H1 (cell line): ENCODE measurements around the gene GTF2A2. TPM values are rescaled to one million over a fixed set of nuclear protein-coding genes. Genes with fewer than 3 reads are reported as not detected.

ENCODE experiments used
- CTCF ChIA-PET: fragments of 300-600 bp; sonication (Branson Sonifier 250); formaldehyde crosslinking; loops from one replicate; lab custom pipeline; 2021; ENCODE audit not compliant: partially characterized antibody; lab: Charles Lee
- POLR2A ChIA-PET: fragments of 300-600 bp; sonication (Branson Sonifier 250); formaldehyde crosslinking; loops from one replicate; lab custom pipeline; 2021; ENCODE audit warnings: inconsistent platforms; ENCODE audit not compliant: partially characterized antibody; lab: Charles Lee
- DNase-seq, 2 experiments: peaks; one replicate each; pipeline versions ENCODE4 v3.0.0 to v3.0.0-alpha.2; 2010 to 2022; ENCODE audit warnings: low spot score in 2 of 2, low read depth in 1 of 2, mixed read lengths in 1 of 2
- FAIRE-seq: peaks from 2 replicates; lab custom pipeline; 2011; peaks lifted over from hg19 to GRCh38; lab: Jason Lieb, UNC
- H2AFZ ChIP-seq: 2 replicates; pipeline ENCODE4 v1.8.1; 2012; ENCODE audit warnings: low read length, inconsistent platforms
- H2AK5ac ChIP-seq: 2 replicates; pipeline ENCODE4 v1.6.1; 2013; ENCODE audit warnings: low read depth, low read length
- H2BK120ac ChIP-seq: replicated peaks from 2 replicates; pipeline ENCODE3; 2013; ENCODE audit warnings: low read depth, low read length, inconsistent platforms
- H2BK12ac ChIP-seq: 2 replicates; pipeline ENCODE4 v1.6.1; 2013; ENCODE audit warnings: low read depth, low read length
- H2BK15ac ChIP-seq: 2 replicates; pipeline ENCODE4 v1.6.1; 2013; ENCODE audit warnings: low read length
- H2BK20ac ChIP-seq: 2 replicates; pipeline ENCODE4 v1.6.1; 2013; ENCODE audit warnings: low read length
- H2BK5ac ChIP-seq: 2 replicates; pipeline ENCODE4 v1.6.1; 2013; ENCODE audit warnings: low read depth, low read length
- H3K14ac ChIP-seq: 2 replicates; pipeline ENCODE4 v1.6.1; 2013; ENCODE audit warnings: inconsistent platforms; ENCODE audit not compliant: insufficient read length
- H3K18ac ChIP-seq: 2 replicates; pipeline ENCODE4 v1.6.1; 2013; ENCODE audit warnings: low read length; ENCODE audit errors: extremely low read depth
- H3K23ac ChIP-seq: 2 replicates; pipeline ENCODE4 v1.6.1; 2013; ENCODE audit warnings: inconsistent platforms; ENCODE audit not compliant: insufficient read length
- H3K23me2 ChIP-seq: 2 replicates; pipeline ENCODE4 v1.6.1; 2013; ENCODE audit warnings: low read depth, low read length
- H3K27ac ChIP-seq: 2 replicates; pipeline ENCODE4 v1.6.1; 2011; ENCODE audit warnings: low read depth, low read length, inconsistent platforms
- H3K27me3 ChIP-seq, 4 experiments: replicated peaks in 1 of 4; 1 replicate in 1 of 4; 2 replicates in 3 of 4; pipeline versions ENCODE4 v1.6.1 to v1.8.1; 2011 to 2013; ENCODE audit warnings: low read length in 3 of 4, mild to moderate bottlenecking in 3 of 4, inconsistent platforms in 2 of 4, mixed read lengths in 2 of 4, moderate library complexity in 1 of 4; ENCODE audit not compliant: control insufficient read depth in 3 of 4, insufficient read depth in 3 of 4; ENCODE audit errors: extremely low read depth in 1 of 4
- H3K36me3 ChIP-seq, 4 experiments: 2 replicates each; pipeline versions ENCODE4 v1.6.1 to v1.8.1; 2011 to 2013; ENCODE audit warnings: mild to moderate bottlenecking in 4 of 4, low read length in 3 of 4, moderate library complexity in 2 of 4, control low read depth in 1 of 4, inconsistent platforms in 1 of 4; ENCODE audit not compliant: insufficient read depth in 4 of 4, control insufficient read depth in 2 of 4
- H3K4ac ChIP-seq: replicated peaks from 2 replicates; pipeline ENCODE3; 2013; ENCODE audit warnings: low read length, low read depth, mixed read lengths, inconsistent platforms; ENCODE audit not compliant: insufficient read length
- H3K4me1 ChIP-seq, 4 experiments: replicated peaks in 1 of 4; 1 replicate in 1 of 4; 2 replicates in 3 of 4; pipeline versions ENCODE4 v1.6.1 to v1.8.1; 2011 to 2013; ENCODE audit warnings: low read length in 3 of 4, inconsistent platforms in 2 of 4, mixed read lengths in 1 of 4; ENCODE audit not compliant: insufficient read depth in 4 of 4, control insufficient read depth in 3 of 4
- H3K4me2 ChIP-seq, 2 experiments: 2 replicates each; pipeline versions ENCODE4 v1.6.1 to v1.8.1; 2011 to 2013; ENCODE audit warnings: low read depth in 2 of 2, low read length in 2 of 2, control low read depth in 1 of 2, inconsistent platforms in 1 of 2, mild to moderate bottlenecking in 1 of 2; ENCODE audit not compliant: insufficient read depth in 1 of 2
- H3K4me3 ChIP-seq, 4 experiments: fragments of 200-600, 300-600 bp in 1 of 4; sonication (generic), shearing (Covaris generic), sonication (Bioruptor Twin) in 1 of 4; 2 replicates each; pipeline versions ENCODE4 v1.5.1 to v1.8.1; 2011 to 2016; ENCODE audit warnings: low read length in 4 of 4, low read depth in 3 of 4, control low read depth in 2 of 4, inconsistent platforms in 2 of 4, mild to moderate bottlenecking in 2 of 4, mixed read lengths in 1 of 4, moderate library complexity in 1 of 4; ENCODE audit not compliant: insufficient read depth in 2 of 4; ENCODE audit errors: extremely low read depth in 1 of 4
- H3K56ac ChIP-seq: replicated peaks from 2 replicates; pipeline ENCODE3; 2013; ENCODE audit warnings: low read depth, mild to moderate bottlenecking, mixed read lengths, low read length, inconsistent platforms; ENCODE audit not compliant: insufficient read length
- H3K79me1 ChIP-seq: 2 replicates; pipeline ENCODE4 v1.6.1; 2013; ENCODE audit warnings: low read depth, low read length, control low read depth
- H3K79me2 ChIP-seq, 2 experiments: 2 replicates each; pipeline versions ENCODE4 v1.6.1 to v1.8.1; 2012 to 2013; ENCODE audit warnings: low read length in 2 of 2, mild to moderate bottlenecking in 2 of 2, inconsistent platforms in 1 of 2; ENCODE audit not compliant: insufficient read depth in 2 of 2, control insufficient read depth in 1 of 2
- H3K9ac ChIP-seq, 4 experiments: replicated peaks in 1 of 4; 1 replicate in 1 of 4; 2 replicates in 3 of 4; pipeline versions ENCODE4 v1.6.1 to v1.8.1; 2011 to 2013; ENCODE audit warnings: low read depth in 3 of 4, low read length in 3 of 4, control low read depth in 2 of 4, mild to moderate bottlenecking in 2 of 4, moderate library complexity in 2 of 4, inconsistent platforms in 1 of 4; ENCODE audit errors: extremely low read depth in 1 of 4
- H3K9me3 ChIP-seq, 2 experiments: 2 replicates each; pipeline versions ENCODE4 v1.6.1 to v1.8.1; 2012 to 2013; ENCODE audit warnings: mild to moderate bottlenecking in 2 of 2, moderate library complexity in 2 of 2, control low read depth in 1 of 2, inconsistent platforms in 1 of 2, low read depth in 1 of 2, low read length in 1 of 2, mixed read lengths in 1 of 2; ENCODE audit not compliant: insufficient read depth in 2 of 2
- H4K20me1 ChIP-seq, 2 experiments: replicated peaks in 1 of 2; 2 replicates each; pipeline versions ENCODE3 to v1.8.1; 2011 to 2013; ENCODE audit warnings: inconsistent platforms in 2 of 2, low read length in 2 of 2, mild to moderate bottlenecking in 1 of 2; ENCODE audit not compliant: insufficient read depth in 2 of 2, control insufficient read depth in 1 of 2
- H4K5ac ChIP-seq: 2 replicates; pipeline ENCODE4 v1.6.1; 2013; ENCODE audit warnings: low read length, low read depth, mixed read lengths, inconsistent platforms; ENCODE audit not compliant: insufficient read length
- H4K8ac ChIP-seq: 2 replicates; pipeline ENCODE4 v1.8.0; 2013; ENCODE audit warnings: mild to moderate bottlenecking, moderate library complexity, low read length, inconsistent platforms; ENCODE audit not compliant: insufficient read depth; ENCODE audit errors: extremely low read depth
- H4K91ac ChIP-seq: replicated peaks from 2 replicates; pipeline ENCODE3; 2013; ENCODE audit warnings: low read length, mixed read lengths, inconsistent platforms; ENCODE audit not compliant: insufficient read length
- KDM4A ChIP-seq: IDR thresholded peaks from one replicate; pipeline ENCODE4 v1.7.1; 2012; ENCODE audit warnings: low read depth, mild to moderate bottlenecking, moderate library complexity, low read length, inconsistent platforms; ENCODE audit not compliant: severe bottlenecking
- KDM5A ChIP-seq: fragments of 200-600 bp; IDR thresholded peaks from 2 replicates; pipeline ENCODE4 v1.7.1; 2012; ENCODE audit warnings: mild to moderate bottlenecking, low read length, inconsistent platforms, mixed read lengths
- RFX5 ChIP-seq: IDR thresholded peaks from 2 replicates; pipeline ENCODE4 v1.6.1; 2011; ENCODE audit warnings: low read depth, low read length, improper control_type of control experiment, borderline replicate concordance
- TCF12 ChIP-seq: IDR thresholded peaks from 2 replicates; pipeline ENCODE4 v1.6.1; 2011; ENCODE audit warnings: low read depth, mild to moderate bottlenecking, low read length
- WGBS, 2 experiments: shearing (Covaris generic) in 1 of 2; methylation state at CpG; one replicate each; pipeline versions ENCODE4 v1.1.6 to v1.1.7; 2013 to 2015; ENCODE audit warnings: low lambda C conversion rate in 2 of 2, mixed read lengths in 2 of 2, inconsistent platforms in 1 of 2, low coverage in 1 of 2, missing lambda C conversion rate in 1 of 2; ENCODE audit not compliant: insufficient replicate concordance in 2 of 2, insufficient coverage in 1 of 2, insufficient read length in 1 of 2; ENCODE audit errors: extremely low coverage in 1 of 2, missing lambda C conversion rate in 1 of 2; 5-methylcytosine and 5-hydroxymethylcytosine counted together
- polyA plus RNA-seq, 7 experiments: library from polyadenylated mRNA; depleted of rRNA in 3 of 7; stranded (reverse) in 5 of 7; unstranded in 2 of 7; fragments of >200 nt in 5 of 7; fragments of 200-250 nt in 2 of 7; gene quantifications; 1 replicate in 5 of 7; 2 replicates in 1 of 7; 4 replicates in 1 of 7; pipeline versions ENCODE4 v1.2.1 to v1.2.3, GENCODE V29; 2011 to 2013; ENCODE audit warnings: missing spikeins in 2 of 7, mixed read lengths in 2 of 7
- total RNA-seq: library from RNA; stranded (reverse); fragmentation: NEBNext Ultra II Directional; extraction: Animal tissue kit (Norgen Biotek cat#: 25700); gene quantifications from 2 replicates; pipeline ENCODE4 v1.2.1, GENCODE V29; 2021

Gene GTF2A2
- total and polyA plus RNA-seq, 2 of the 8 experiments (the other 6 are each of a cell fraction or from before 2014, with no cell fraction given) = 52.2 to 161 TPM

DNA sequence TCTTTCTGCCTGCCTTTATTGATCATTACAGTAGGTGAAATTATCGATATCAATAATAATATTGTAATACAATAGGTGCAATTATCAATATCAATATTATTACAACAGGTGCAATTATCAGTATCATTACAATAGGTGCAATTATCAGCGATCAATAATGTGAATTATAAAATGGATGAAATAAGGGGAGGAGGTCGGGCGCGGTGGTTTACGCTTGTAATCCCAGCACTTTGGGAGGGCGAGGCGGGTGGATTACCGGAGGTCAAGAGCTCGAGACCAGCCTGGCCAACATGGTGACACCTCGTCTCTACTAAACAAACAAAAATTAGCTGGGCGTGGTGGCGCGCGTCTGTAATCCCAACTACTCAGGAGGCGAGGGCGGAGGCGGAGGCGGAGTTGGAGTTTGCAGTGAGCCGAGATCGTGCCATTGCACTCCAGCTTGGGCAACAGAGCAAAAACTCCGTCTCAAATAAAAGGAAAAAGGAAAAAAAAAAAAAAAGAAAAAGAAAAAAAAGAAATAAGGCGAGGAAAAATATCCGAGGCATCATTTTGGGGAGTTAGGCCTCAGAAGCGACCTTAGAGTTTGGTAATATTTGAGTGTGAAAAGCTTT, 32.4 kb upstream of the GTF2A2 start:
- no peak overlapping the region for H3K23ac ChIP-seq
- H4K5ac ChIP-seq = no peak overlapping the region
- TF ChIP-seq TCF12 (no peak), KDM4A (no peak), KDM5A (no peak), RFX5 (no peak)
- no peak overlapping the region for H3K14ac ChIP-seq
- peaks cover 0 to 6% (median 4%) of the 10 kb centered on the region in 4 experiments; a peak in 5 of 7 replicates for H3K27me3 ChIP-seq
- DNase-seq (peak; percentile 7 to 63), FAIRE-seq (no peak)
- WGBS, 2 experiments = 4% methylated on average over 24 of the region's 25 CpGs; no CpG with 5 or more reads in 1 of the 2 experiments
- H2BK15ac ChIP-seq = no peak overlapping the region
- no peak overlapping the region for H3K27ac ChIP-seq
- no peak overlapping the region for H2AK5ac ChIP-seq
- ChIA-PET POLR2A (interaction anchor here (1.3 to 1.7 kb wide), 5 partner anchors 9 to 35 kb away, joined by 3 to 5 read pairs (median 3); partner anchors contain the start of gene GTF2A2), CTCF (interaction anchor here (0.6 kb wide), 2 partner anchors 244 to 1155 kb away, joined by 3 read pairs; no protein-coding TSS in a partner anchor)
- H3K4me3 ChIP-seq = peak overlapping the region; percentile 53 to 99 (median 90); a peak in 7 of 8 replicates
- H3K79me1 ChIP-seq = 0 out of 2 replicates have a peak, but pooled peaks cover 4% of the 10 kb centered on the region
- peaks cover 0 to 6% (median 1%) of the 10 kb centered on the region in 4 experiments; a peak in 4 of 7 replicates for H3K4me1 ChIP-seq
- no peak overlapping the region for H3K56ac ChIP-seq
- no peak overlapping the region for H2BK12ac ChIP-seq
- H2BK120ac ChIP-seq = no peak overlapping the region
- peak overlapping the region; percentile 63 to 77 for H3K4me2 ChIP-seq
- H4K91ac ChIP-seq = no peak overlapping the region
- H4K8ac ChIP-seq = no peak overlapping the region
- H3K4ac ChIP-seq = no peak overlapping the region
- 0 out of 7 replicates have a peak overlapping the region, but pooled peaks of 1 of the 4 experiments have one; percentile 32 for H3K9ac ChIP-seq
- H3K36me3 ChIP-seq = peaks cover 0 to 3% (median 0%) of the 10 kb centered on the region in 4 experiments; a peak in 3 of 8 replicates
- H2AFZ ChIP-seq = 0 out of 2 replicates have a peak overlapping the region, but pooled peaks have one; percentile 36
- peaks cover 2 to 6% of the 10 kb centered on the region in 2 experiments for H4K20me1 ChIP-seq
- H3K79me2 ChIP-seq = peaks cover 15 to 40% of the 10 kb centered on the region in 2 experiments
- no peaks in the 10 kb centered on the region for H3K23me2 ChIP-seq
- no peak overlapping the region for H2BK5ac ChIP-seq
- no peak overlapping the region for H2BK20ac ChIP-seq
- no peaks in the 10 kb centered on the region for H3K9me3 ChIP-seq
- no peak overlapping the region for H3K18ac ChIP-seq
